Prostate gland (tissue), 2 donors: ENCODE results near the gene DNAH5.

ENCODE experiments used
- POLR2A ChIP-seq: fragments of 450-650 bp; IDR thresholded peaks from one replicate; pipeline ENCODE4 v1.6.1; 2016; ENCODE audit warnings: antibody characterized with exemption, mild to moderate bottlenecking
- POLR2AphosphoS5 ChIP-seq: sonication (generic); formaldehyde crosslinking; IDR thresholded peaks from one replicate; pipeline ENCODE4 v1.6.1; 2017; ENCODE audit warnings: antibody characterized with exemption
- TF ChIP-seq, protein P1 (sequence below), 4 experiments: fragments of 200-600 bp in 2 of 4; fragments of 450-650 bp in 2 of 4; sonication (generic) in 2 of 4; IDR thresholded peaks; 1 replicate in 3 of 4; 2 replicates in 1 of 4; pipeline ENCODE4 v1.5.1; 2016 to 2019; ENCODE audit warnings: antibody characterized with exemption in 4 of 4, mild to moderate bottlenecking in 2 of 4, moderate library complexity in 2 of 4

DNA sequence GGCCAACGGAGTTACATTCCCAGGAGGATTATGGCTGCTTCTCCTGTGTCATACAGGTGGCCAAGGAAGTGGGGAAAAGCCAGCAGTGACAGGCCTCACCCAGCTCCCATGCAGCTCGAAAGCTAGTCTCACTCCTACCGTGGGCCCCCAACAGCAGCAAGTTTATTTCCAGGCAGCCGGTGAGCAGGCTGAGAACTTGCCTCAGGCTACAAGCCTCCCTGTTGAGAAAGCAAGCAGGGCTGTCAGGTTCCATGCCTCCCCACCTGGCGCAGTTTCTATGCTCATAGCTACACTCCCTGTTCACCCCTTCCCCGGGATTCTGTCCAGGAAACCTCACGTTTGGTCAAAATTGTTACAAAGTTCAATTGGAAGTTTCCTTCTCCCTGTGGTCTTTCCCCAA is 27.5 kb upstream of the DNAH5 start:
- TF ChIP-seq POLR2A (no peak), POLR2AphosphoS5 (no peak)
- TF ChIP-seq, protein P1, sequence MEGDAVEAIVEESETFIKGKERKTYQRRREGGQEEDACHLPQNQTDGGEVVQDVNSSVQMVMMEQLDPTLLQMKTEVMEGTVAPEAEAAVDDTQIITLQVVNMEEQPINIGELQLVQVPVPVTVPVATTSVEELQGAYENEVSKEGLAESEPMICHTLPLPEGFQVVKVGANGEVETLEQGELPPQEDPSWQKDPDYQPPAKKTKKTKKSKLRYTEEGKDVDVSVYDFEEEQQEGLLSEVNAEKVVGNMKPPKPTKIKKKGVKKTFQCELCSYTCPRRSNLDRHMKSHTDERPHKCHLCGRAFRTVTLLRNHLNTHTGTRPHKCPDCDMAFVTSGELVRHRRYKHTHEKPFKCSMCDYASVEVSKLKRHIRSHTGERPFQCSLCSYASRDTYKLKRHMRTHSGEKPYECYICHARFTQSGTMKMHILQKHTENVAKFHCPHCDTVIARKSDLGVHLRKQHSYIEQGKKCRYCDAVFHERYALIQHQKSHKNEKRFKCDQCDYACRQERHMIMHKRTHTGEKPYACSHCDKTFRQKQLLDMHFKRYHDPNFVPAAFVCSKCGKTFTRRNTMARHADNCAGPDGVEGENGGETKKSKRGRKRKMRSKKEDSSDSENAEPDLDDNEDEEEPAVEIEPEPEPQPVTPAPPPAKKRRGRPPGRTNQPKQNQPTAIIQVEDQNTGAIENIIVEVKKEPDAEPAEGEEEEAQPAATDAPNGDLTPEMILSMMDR (IDR thresholded peaks at IDR 0.05): no peak
